ENCODE data around the gene CDH16.

The CDH16 gene

DNA sequence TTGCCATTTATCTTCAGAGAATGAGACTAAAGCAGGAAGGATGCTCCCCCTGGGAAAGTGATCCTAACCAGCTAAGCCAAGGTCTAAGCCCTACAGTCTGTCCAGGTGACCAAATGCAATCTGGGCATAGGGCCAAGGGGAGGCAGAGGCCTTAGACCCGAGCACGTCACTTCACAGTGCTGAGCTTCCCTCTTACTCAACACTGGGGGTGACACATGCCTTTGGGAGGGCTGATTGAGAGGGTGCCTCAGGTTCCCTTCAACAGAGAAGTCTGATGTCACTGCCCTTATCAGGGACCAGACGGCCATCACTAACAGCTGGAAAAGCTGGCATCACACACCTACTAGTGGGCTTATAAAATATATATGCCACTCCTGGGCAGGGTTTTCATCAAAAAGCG is 11.5 kb upstream of the CDH16 start:
- no peak overlapping the region for H3K4me3 ChIP-seq (ENCODE audit: low read depth, low read length)
- no peak for DNase-seq (ENCODE audit: low read depth)

DNA sequence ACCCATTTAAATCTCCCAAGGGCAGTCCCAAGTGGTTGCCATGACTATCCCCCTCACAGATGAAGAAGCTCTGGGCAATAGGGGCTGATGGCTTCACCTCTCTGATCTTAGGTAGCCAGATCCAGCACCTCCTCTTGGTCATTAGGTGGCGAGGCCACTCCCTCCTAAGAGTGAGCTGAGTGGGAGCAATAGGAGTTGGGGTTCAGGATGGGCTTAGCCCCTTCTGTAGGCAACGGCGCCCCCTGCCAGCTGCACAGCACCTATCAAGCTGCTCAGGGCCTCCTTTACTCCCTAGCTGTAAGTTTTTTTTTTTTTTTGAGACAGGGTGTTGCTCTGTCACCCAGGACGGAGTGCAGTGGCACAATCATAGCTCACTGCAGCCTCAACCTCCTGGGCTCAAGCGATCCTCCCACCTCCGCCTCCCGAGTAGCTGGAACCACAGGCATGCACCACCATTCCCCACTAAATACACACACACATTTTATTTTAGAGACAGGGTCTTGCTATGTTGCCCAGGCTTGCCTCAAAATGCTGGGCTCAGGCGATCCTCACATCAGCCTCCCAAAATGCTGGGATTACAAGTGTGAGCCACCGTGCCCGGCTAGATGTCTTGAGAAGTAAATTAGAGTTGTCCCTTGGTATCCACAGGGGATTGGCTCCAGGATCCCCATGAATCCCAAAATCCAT is 10.2 kb upstream of the CDH16 start:
- DNase-seq (ENCODE audit: low read depth) = no peak
- H3K4me3 ChIP-seq (ENCODE audit: low read depth, low read length) = no peak overlapping the region

DNA sequence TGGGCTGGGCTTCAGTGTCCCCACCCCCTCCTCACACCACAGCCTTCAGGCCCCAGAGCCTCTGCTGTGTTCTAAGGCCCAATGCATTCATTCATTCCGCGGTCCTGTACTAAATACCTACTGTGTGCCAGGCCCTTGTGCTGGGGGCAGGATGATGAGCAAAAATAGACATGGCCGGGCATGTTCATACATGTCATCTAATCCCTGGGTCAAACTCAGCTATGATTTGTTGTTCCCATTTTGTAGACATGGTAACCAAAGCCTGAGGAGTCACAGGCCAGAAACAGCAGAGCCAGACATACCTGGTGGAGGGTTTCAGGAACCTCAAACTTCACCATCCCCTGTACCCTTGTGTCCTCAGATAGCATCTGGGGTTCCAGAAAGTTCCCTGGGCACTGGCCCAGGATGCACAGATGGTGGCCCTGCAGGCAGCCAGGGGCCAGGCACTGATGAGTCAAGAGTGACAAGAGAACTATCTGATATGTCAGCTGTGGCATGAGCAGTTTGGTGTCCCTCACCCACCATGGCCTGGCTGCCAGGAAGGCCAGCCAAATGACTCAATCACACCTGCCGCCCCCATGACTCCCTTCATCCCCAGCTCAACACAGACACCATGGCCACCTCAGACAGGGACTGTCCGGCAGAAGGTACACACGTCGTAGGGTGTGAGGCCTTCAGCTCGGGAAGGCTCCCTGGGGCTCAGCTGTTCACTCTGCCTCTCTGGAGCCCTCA is 9.4 kb upstream of the CDH16 start:
- no peak for DNase-seq (ENCODE audit: low read depth)

DNA sequence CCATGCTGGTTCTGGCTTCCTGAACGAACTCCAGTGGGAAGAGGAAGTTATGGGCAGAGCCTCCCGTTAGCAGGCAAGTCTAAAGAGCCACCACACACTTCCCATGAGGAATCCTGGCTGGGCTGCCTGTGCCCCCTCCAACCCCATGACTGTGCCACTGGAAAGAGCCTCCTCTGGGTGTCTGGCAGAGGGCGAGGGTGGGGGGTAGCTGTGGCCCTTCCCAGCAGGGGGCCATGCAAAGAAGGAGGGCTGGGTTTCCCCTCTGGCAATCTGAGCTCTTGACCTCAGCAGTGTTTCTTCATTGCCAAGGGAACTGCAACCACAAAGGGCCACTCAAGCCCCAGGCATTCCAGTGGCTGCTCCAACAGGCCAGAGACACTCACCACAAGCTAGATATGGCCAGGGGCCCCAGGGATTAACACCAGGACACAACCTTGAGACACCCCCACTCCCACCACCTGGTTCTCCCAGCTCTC is 8.3 kb upstream of the CDH16 start:
- DNase-seq (ENCODE audit: low read depth) = no peak
- no peak overlapping the region for H3K4me3 ChIP-seq (ENCODE audit: low read depth, low read length)

More for the DNA sequence above, 9.4 kb upstream of the CDH16 start:
- no peak overlapping the region for H3K4me3 ChIP-seq (ENCODE audit: low read depth, low read length)

- DNase-seq (ENCODE audit: low read depth) = no peak
- H3K4me3 ChIP-seq (ENCODE audit: low read depth, low read length) = no peak overlapping the region
These were observed 7.7 kb upstream of the CDH16 start for GRCh38 chr16:66926171-66926947.

- DNase-seq (ENCODE audit: low read depth) = no peak
- H3K4me3 ChIP-seq (ENCODE audit: low read depth, low read length) = peak within 1 kb of the TSS; percentile 37
These were observed 6.7 kb upstream of the CDH16 start, which contains the start of gene RRAD for GRCh38 chr16:66925322-66925840. TSS of gene RRAD (minus strand) at chr16:66925535. CDS start at chr16:66925179, 356 bp downstream.

DNA sequence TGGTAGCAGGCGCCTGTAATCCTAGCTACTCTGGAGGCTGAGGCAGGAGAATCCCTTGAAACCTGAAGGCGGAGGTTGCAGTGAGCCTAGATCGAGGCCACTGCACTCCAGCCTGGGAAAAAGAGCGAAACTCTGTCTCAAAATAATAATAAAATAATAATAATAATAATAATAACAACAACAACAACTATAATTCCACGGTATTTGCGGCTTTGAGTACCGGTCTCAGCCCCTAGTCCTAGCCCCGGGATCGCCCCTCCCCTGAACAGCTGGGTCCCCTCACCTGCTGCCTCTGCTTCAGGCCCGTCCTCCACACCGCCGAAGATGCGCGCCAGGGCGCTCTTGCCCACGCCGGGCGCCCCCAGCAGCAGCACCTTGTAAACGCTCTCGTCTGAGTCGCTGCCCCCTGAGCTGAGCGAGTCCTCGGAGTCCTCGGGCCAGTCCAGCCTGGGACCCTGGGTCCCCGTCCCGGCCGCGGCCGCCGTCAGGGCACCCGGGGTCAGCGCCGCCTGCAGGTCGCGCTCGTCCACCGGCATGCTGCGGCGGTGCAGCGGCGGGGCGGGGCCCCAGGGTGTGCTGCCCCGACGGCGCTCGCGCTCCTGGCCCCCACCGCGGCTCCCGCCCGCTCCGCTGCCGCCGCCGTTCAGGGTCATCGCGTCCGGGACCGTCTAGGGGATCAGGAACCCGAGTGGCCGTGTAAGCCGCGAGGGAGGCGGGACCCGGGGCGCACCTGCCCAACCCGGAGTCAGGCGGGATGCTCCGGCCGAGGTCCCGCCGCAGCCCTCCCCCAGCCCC is 6.0 kb upstream of the CDH16 start:
- DNase-seq (ENCODE audit: low read depth) = no peak
- H3K4me3 ChIP-seq (ENCODE audit: low read depth, low read length) = peak overlapping the region; percentile 37

DNA sequence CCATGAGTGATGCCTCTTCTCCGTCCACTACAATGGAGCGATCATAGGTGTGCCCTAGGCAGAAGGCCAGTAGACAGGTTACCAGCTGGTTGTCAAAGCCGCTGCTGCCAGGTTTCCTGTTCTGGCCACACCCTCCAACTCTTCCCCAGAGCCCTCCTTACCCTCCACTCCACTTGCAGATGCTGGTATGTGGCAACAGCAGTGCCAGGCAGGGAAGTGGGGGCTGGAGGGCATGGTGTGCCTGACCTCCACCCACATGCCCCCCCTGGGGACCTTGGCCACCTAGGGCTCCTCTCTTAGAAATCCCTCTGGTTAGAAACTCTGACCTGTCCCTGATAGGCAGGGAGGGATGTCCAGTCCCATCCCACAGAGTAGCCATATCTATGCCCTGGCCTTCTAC is 5.2 kb upstream of the CDH16 start:
- no peak overlapping the region for H3K4me3 ChIP-seq (ENCODE audit: low read depth, low read length)

DNA sequence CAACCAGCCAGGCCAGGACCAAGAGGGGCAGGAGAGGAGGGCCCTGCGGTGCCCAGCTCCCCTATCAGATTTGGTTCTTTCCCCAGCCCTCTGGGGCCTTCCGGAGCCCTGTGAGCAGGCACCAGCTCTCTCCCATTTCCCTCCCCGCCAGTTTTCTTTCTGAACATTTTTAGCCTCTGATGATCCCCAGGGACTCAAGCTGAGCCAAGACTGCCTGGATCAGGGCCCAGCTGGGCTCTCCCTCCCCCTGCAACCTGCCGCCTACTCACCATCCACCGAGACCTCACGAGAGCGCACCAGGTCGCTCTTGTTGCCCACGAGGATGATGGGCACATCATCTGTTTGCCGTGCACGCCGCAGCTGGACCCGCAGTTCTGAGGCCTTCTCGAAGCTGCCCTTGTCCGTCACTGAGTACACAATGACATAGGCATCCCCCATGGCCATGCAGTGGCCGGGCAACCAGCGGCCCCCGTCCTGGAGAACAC is 4.6 kb upstream of the CDH16 start:
- H3K4me3 ChIP-seq (ENCODE audit: low read depth, low read length) = no peak overlapping the region
- DNase-seq (ENCODE audit: low read depth) = no peak

More for the DNA sequence above, 5.2 kb upstream of the CDH16 start:
- DNase-seq (ENCODE audit: low read depth) = no peak

GRCh38 chr16:66921729-66922450 is 3.2 kb upstream of the CDH16 start:
- H3K4me3 ChIP-seq (ENCODE audit: low read depth, low read length) = no peak overlapping the region
- DNase-seq (ENCODE audit: low read depth) = no peak

GRCh38 chr16:66920924-66921680 is 2.4 kb upstream of the CDH16 start:
- H3K4me3 ChIP-seq (ENCODE audit: low read depth, low read length) = no peak overlapping the region
- no peak for DNase-seq (ENCODE audit: low read depth)

GRCh38 chr16:66920299-66920590 is 1.6 kb upstream of the CDH16 start:
- DNase-seq (ENCODE audit: low read depth) = no peak
- no peak overlapping the region for H3K4me3 ChIP-seq (ENCODE audit: low read depth, low read length)

DNA sequence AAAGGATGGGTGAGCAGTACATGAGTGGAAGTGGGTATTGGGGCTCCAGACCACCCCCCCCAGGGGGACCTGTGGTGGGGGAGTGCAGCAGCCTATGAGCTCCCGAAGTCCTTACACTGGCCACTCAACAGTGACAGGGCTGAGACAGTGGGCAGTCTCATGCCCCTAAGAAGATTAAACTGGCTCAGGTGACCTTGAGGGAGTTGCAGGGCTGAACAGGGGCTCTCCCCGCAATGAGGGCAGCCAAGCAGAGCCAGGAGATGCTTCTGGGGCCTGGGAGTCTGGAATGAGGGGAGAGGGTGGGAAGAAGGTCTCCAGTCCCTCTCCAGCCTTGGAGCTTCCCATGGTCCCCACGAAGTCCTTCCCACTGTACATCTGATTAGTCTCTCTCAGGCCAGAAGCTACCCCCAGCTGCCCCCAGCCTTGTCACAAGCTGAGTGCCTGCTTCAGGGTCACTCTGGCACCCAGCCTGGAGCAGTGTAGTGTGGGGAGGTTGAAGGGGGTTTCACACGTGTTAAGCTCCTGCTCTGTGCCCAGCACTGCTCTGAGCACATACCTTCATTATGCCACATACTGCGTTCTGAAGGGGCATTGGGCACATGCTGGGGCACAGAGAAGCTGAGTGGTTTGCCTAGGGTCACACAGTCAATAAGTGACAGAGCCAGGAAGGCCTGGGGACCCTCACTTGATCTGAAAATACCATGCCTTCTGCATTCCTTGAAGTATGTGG is 1.0 kb upstream of the CDH16 start:
- no peak overlapping the region for H3K4me3 ChIP-seq (ENCODE audit: low read depth, low read length)
- no peak for DNase-seq (ENCODE audit: low read depth)

DNA sequence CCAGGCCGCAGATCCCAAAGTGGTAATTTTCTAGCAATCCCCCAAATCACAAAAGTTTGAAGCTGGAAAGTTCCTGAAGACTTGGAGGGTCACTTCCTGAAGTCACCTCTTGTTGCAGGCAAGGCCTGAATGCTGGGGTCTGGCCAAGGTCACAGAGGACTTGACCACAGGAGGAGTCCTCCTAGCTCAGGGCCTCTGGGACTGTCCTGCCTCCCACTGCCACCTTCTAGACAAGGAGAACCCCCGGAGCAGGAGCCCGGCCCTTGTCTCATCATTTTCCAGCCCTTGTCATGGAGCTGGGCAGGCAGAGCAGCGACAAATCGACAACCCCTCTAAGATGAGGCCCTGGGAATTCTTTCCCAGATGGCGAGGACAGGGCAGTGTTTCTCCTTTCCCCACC is 330 bp downstream of the CDH16 start:
- DNase-seq (ENCODE audit: low read depth) = no peak
- no peak overlapping the region for H3K4me3 ChIP-seq (ENCODE audit: low read depth, low read length)

- no peak for DNase-seq (ENCODE audit: low read depth)
- H3K4me3 ChIP-seq (ENCODE audit: low read depth, low read length) = no peak overlapping the region
These were observed 944 bp downstream of the CDH16 start for GRCh38 chr16:66917741-66918140.

- DNase-seq (ENCODE audit: low read depth) = no peak
- no peak overlapping the region for H3K4me3 ChIP-seq (ENCODE audit: low read depth, low read length)
These were observed 2.2 kb downstream of the CDH16 start for GRCh38 chr16:66916518-66916917.

GRCh38 chr16:66915041-66915440 is 3.6 kb downstream of the CDH16 start:
- DNase-seq (ENCODE audit: low read depth) = no peak
- no peak overlapping the region for H3K4me3 ChIP-seq (ENCODE audit: low read depth, low read length)
